Measurements from ENCODE around the gene TMEM242.

- TF ChIP-seq EZH2 (IDR thresholded peaks at IDR 0.05; ENCODE audit: insufficient read depth, low read length) (no peak), CTCF (IDR thresholded peaks at IDR 0.05; ENCODE audit: insufficient read depth, low read depth, low read length) (no peak)
These were observed 58.6 kb downstream of the TMEM242 start for GRCh38 chr6:157264701-157265100.

Data from astrocyte (in vitro differentiated cells and primary cell).